ENCODE data around the gene EEIG2. TPM values are rescaled to one million over a fixed set of nuclear protein-coding genes. Genes with fewer than 3 reads are reported as not detected.
"Not testable (repeated sequence)": the region's sequence is repeated elsewhere in the genome, so short reads cannot be mapped to it uniquely, and the experiment has no call there.

The EEIG2 gene
- total RNA-seq, 2 experiments from 2014 or later: 11.6 to 12.2 TPM

DNA sequence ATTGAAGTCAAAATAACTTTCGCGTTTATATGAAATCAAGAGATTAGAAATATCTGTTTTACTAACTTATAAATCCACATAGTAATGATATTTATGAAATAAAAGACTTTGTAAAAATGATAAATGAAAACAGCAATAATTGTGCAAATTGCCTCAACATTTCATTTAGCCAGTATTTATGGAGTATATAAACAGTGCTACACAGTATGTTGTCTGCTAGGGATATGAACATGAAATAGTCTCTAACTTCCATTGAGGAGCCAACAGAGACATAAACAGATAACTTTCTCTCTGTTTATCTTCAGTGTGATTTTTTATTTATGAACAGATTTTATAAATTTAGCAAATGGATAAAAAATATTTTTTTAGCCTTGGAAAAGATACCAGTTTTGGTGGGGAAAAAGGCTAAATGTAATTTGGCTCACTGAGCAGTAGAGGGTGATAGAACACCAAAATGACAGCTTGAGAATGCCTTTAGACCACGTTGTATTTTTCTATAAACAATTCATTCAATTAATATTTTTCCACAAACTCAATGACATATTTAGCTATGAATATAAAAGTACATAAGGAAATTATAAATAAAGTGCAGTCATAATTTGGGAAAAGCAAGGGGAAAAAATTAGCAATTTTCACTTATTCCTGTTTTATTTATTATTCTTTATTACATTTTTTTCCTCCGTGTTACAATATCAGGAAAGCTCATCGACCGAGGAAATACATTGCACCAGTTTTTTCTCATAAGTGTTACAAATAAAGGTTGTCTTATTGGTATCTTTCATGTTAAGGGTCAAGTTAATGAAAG lies 47.5 kb upstream of the EEIG2 start:
- CTCF ChIA-PET: interaction anchor here (0.6 to 4.0 kb wide), 12 partner anchors 10 to 196 kb away, joined by 3 to 49 read pairs (median 4); partner anchors contain the start of genes EEIG2, HENMT1 and PRPF38B
- no peaks in the 10 kb centered on the region for H3K9me3 ChIP-seq (ENCODE audit: control insufficient read depth in 1 of 2, insufficient read depth in 1 of 2, low read length in 2 of 2)
- ATAC-seq (ENCODE audit: poor library complexity): peak; percentile 77
- Mint-ChIP-seq H3K36me3 (ENCODE audit: low read depth) (no peaks in the 10 kb centered on the region), H3K4me1 (ENCODE audit: low read depth) (no peaks in the 10 kb centered on the region), H3K4me3 (no peak overlapping the region), H3K27ac (no peak overlapping the region), H3K27me3 (peaks cover 13% of the 10 kb centered on the region), H3K9me3 (no peaks in the 10 kb centered on the region)
- no peaks in the 10 kb centered on the region for H3K4me1 ChIP-seq (ENCODE audit: insufficient read depth, low read length)
- DNase-seq: peak in 4 of 14 experiments; percentile 6 to 75 (median 69)
- H3K36me3 ChIP-seq (ENCODE audit: insufficient read depth, low read length): no peaks in the 10 kb centered on the region
- no peak overlapping the region for H3K27ac ChIP-seq (ENCODE audit: low read depth in 1 of 2, low read length in 2 of 2)
- POLR2A ChIA-PET: interaction anchor here (0.6 to 2.3 kb wide), 7 partner anchors 48 to 1813 kb away, joined by 3 to 32 read pairs (median 7); partner anchors contain the start of genes EEIG2, HENMT1 and PRPF38B
- peaks cover 0 to 10% of the 10 kb centered on the region in 2 experiments for H3K27me3 ChIP-seq (ENCODE audit: control insufficient read depth in 1 of 2, insufficient read depth in 2 of 2, low read length in 2 of 2)
- TF ChIP-seq, protein P1, sequence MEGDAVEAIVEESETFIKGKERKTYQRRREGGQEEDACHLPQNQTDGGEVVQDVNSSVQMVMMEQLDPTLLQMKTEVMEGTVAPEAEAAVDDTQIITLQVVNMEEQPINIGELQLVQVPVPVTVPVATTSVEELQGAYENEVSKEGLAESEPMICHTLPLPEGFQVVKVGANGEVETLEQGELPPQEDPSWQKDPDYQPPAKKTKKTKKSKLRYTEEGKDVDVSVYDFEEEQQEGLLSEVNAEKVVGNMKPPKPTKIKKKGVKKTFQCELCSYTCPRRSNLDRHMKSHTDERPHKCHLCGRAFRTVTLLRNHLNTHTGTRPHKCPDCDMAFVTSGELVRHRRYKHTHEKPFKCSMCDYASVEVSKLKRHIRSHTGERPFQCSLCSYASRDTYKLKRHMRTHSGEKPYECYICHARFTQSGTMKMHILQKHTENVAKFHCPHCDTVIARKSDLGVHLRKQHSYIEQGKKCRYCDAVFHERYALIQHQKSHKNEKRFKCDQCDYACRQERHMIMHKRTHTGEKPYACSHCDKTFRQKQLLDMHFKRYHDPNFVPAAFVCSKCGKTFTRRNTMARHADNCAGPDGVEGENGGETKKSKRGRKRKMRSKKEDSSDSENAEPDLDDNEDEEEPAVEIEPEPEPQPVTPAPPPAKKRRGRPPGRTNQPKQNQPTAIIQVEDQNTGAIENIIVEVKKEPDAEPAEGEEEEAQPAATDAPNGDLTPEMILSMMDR (IDR thresholded peaks at IDR 0.05): peak; percentile 99
- intact Hi-C loops (cut with DNase I, micrococcal nuclease): loop anchor here (1.0 to 5.0 kb wide), 7 partner anchors 49 to 386 kb away; partner anchors contain the start of genes PRPF38B (in 1 of the 2) and STXBP3 (in 1 of the 2)
- no peak overlapping the region for H3K4me3 ChIP-seq (ENCODE audit: low read length)

DNA sequence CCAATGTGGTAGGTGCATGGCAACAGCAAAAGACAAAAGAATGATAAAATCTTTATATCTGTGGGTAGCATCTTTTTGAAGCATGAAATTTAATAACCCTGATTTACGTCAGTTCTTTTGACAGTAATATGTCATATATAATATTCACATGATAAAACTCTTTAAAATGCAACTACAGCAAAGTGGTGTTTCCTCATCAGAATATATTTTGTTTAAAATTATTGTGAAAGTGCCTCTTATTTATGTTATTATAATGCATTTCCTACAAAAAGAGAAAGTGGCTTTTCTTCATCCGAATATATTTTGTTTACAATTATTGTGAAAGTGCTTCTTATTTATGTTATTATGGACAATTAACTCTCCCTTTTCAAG lies 46.9 kb upstream of the EEIG2 start:
- intact Hi-C loops (cut with DNase I, micrococcal nuclease): loop anchor here (1.0 to 5.0 kb wide), 4 partner anchors 130 to 384 kb away; partner anchors contain the start of gene PRPF38B (in 1 of the 2)
- H3K9me3 ChIP-seq (ENCODE audit: control insufficient read depth in 1 of 2, insufficient read depth in 1 of 2, low read length in 2 of 2): no peaks in the 10 kb centered on the region

GRCh38 chr1:108513914-108514313 lies 46.0 kb upstream of the EEIG2 start:
- not testable (repeated sequence) for H3K27ac Mint-ChIP-seq; H3K27ac ChIP-seq (ENCODE audit: low read depth in 1 of 2, low read length in 2 of 2); H3K4me1 ChIP-seq (ENCODE audit: insufficient read depth, low read length); H3K36me3 ChIP-seq (ENCODE audit: insufficient read depth, low read length); H3K4me3 ChIP-seq (ENCODE audit: low read length); ATAC-seq (ENCODE audit: poor library complexity); H3K36me3 Mint-ChIP-seq (ENCODE audit: low read depth); H3K9me3 ChIP-seq (ENCODE audit: control insufficient read depth in 1 of 2, insufficient read depth in 1 of 2, low read length in 2 of 2); DNase-seq; H3K9me3 Mint-ChIP-seq; H3K4me3 Mint-ChIP-seq; H3K4me1 Mint-ChIP-seq (ENCODE audit: low read depth); H3K27me3 ChIP-seq (ENCODE audit: control insufficient read depth in 1 of 2, insufficient read depth in 2 of 2, low read length in 2 of 2)
- ChIA-PET CTCF (interaction anchor here (0.7 to 2.5 kb wide), 3 partner anchors 46 to 130 kb away, joined by 3 to 31 read pairs (median 4); partner anchors contain the start of gene EEIG2), POLR2A (interaction anchor here (2.0 kb wide), 1 partner anchor 129 kb away, joined by 8 read pairs; no protein-coding TSS in a partner anchor)
- intact Hi-C loops (cut with DNase I, micrococcal nuclease): loop anchor here (1.0 to 5.0 kb wide), 4 partner anchors 129 to 383 kb away; partner anchors contain the start of gene PRPF38B (in 1 of the 2)
- peaks cover 12% of the 10 kb centered on the region for H3K27me3 Mint-ChIP-seq

More for the DNA sequence above, 46.9 kb upstream of the EEIG2 start:
- Histone ChIP-seq H3K27ac (ENCODE audit: low read depth in 1 of 2, low read length in 2 of 2) (no peak overlapping the region), H3K4me1 (ENCODE audit: insufficient read depth, low read length) (no peaks in the 10 kb centered on the region), H3K27me3 (ENCODE audit: control insufficient read depth in 1 of 2, insufficient read depth in 2 of 2, low read length in 2 of 2) (peaks cover 0 to 10% of the 10 kb centered on the region in 2 experiments), H3K4me3 (ENCODE audit: low read length) (no peak overlapping the region), H3K36me3 (ENCODE audit: insufficient read depth, low read length) (no peaks in the 10 kb centered on the region)
- ATAC-seq (ENCODE audit: poor library complexity) (no peak), DNase-seq (no peak)
- TF ChIP-seq, protein P1 (IDR thresholded peaks at IDR 0.05): no peak
- Mint-ChIP-seq H3K36me3 (ENCODE audit: low read depth) (no peaks in the 10 kb centered on the region), H3K9me3 (no peaks in the 10 kb centered on the region), H3K27ac (no peak overlapping the region), H3K4me1 (ENCODE audit: low read depth) (no peaks in the 10 kb centered on the region), H3K27me3 (peaks cover 13% of the 10 kb centered on the region), H3K4me3 (no peak overlapping the region)
- ChIA-PET CTCF (interaction anchor here (0.6 to 4.0 kb wide), 12 partner anchors 9 to 195 kb away, joined by 3 to 49 read pairs (median 4); partner anchors contain the start of genes EEIG2, HENMT1 and PRPF38B), POLR2A (interaction anchor here (0.6 to 2.3 kb wide), 7 partner anchors 47 to 1813 kb away, joined by 3 to 32 read pairs (median 7); partner anchors contain the start of genes EEIG2, HENMT1 and PRPF38B)

DNA sequence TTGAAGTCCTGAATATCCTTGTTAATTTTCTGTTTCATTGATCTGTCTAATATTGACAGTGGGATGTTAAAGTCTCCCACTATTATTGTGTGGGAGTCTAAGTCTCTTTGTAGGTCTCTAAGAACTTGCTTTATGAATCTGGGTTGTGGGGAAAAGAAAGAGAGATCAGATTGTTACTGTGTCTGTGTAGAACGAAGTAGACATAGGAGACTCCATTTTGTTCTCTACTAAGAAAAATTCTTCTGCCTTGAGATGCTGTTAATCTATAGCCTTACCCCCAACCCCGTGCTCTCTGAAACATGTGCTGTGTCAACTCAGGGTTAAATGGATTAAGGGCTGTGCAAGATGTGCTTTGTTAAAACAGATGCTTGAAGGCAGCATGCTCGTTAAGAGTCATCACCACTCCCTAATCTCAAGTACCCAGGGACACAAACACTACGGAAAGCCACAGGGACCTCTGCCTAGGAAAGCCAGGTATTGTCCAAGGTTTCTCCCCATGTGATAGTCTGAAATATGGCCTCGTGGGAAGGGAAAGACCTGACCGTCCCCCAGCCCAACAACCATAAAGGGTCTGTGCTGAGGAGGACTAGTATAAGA lies 42.5 kb upstream of the EEIG2 start:
- CTCF ChIA-PET; H3K36me3 ChIP-seq (ENCODE audit: insufficient read depth, low read length); POLR2A ChIA-PET; H3K27ac Mint-ChIP-seq; H3K4me3 Mint-ChIP-seq; H3K4me3 ChIP-seq (ENCODE audit: low read length); H3K9me3 ChIP-seq (ENCODE audit: control insufficient read depth in 1 of 2, insufficient read depth in 1 of 2, low read length in 2 of 2); H3K36me3 Mint-ChIP-seq (ENCODE audit: low read depth); H3K9me3 Mint-ChIP-seq; H3K27ac ChIP-seq (ENCODE audit: low read depth in 1 of 2, low read length in 2 of 2); H3K4me1 Mint-ChIP-seq (ENCODE audit: low read depth); ATAC-seq (ENCODE audit: poor library complexity); H3K4me1 ChIP-seq (ENCODE audit: insufficient read depth, low read length); H3K27me3 ChIP-seq (ENCODE audit: control insufficient read depth in 1 of 2, insufficient read depth in 2 of 2, low read length in 2 of 2); DNase-seq: not testable (repeated sequence)
- peaks cover 11% of the 10 kb centered on the region for H3K27me3 Mint-ChIP-seq
- intact Hi-C loops (cut with DNase I, micrococcal nuclease): loop anchor here in 1 of 2 experiments (5.0 kb wide), 1 partner anchor 595 kb away; the partner anchor contains the start of gene ELAPOR1

Measured in CD4-positive, alpha-beta T cell (primary cell).